Peyer's patch (tissue), 4 donors: Measurements from ENCODE around the gene RABGAP1. TPM values are rescaled to one million over a fixed set of nuclear protein-coding genes. Genes with fewer than 3 reads are reported as not detected.
A peak's percentile ranks its signal among the peaks of the same experiment; 100 is the strongest.

ENCODE experiments used
- DNase-seq, 3 donors: peaks; one replicate each; pipeline ENCODE4 v3.0.0-alpha.2; 2017 to 2019
- H3K27ac ChIP-seq, 4 donors: fragments of 200-600 bp; sonication (generic); one replicate each; pipeline ENCODE4 v1.5.1; 2016 to 2019
- H3K27me3 ChIP-seq, 2 donors: fragments of 200-600 bp; sonication (generic); one replicate each; pipeline ENCODE4 v1.5.1; 2019
- H3K36me3 ChIP-seq, 3 donors: fragments of 200-600 bp; sonication (generic); one replicate each; pipeline ENCODE4 v1.5.1; 2016 to 2019
- H3K4me1 ChIP-seq, 4 donors: fragments of 200-600 bp; sonication (generic); one replicate each; pipeline ENCODE4 v1.5.1; 2016 to 2019
- H3K4me3 ChIP-seq, 4 donors: fragments of 200-600 bp; sonication (generic); 1 replicate in 3 of 4; 2 replicates in 1 of 4; pipeline ENCODE4 v1.5.1; 2016 to 2019; ENCODE audit warnings: mild to moderate bottlenecking in 1 of 4
- H3K9me3 ChIP-seq, 4 donors: fragments of 200-600 bp; sonication (generic); one replicate each; pipeline ENCODE4 v1.5.1; 2016 to 2019; ENCODE audit warnings: mild to moderate bottlenecking in 1 of 4
- POLR2A ChIP-seq, 2 donors: fragments of 450-650 bp; IDR thresholded peaks; one replicate each; pipeline ENCODE4 v1.5.1; 2017; ENCODE audit warnings: antibody characterized with exemption in 2 of 2, mild to moderate bottlenecking in 2 of 2, moderate library complexity in 2 of 2
- total RNA-seq, 4 donors: library from RNA; depleted of rRNA; stranded (reverse); fragments of >200 nt; gene quantifications; one replicate each; pipeline ENCODE4 v1.1.0, GENCODE V29; 2016
- TF ChIP-seq, protein P1 (sequence below), 6 experiments: fragments of 450-650 bp in 4 of 6; fragments of 200-600 bp in 2 of 6; sonication (generic) in 1 of 6; IDR thresholded peaks; one replicate each; pipeline ENCODE4 v1.5.1; 2017 to 2019; ENCODE audit warnings: antibody characterized with exemption in 6 of 6, mild to moderate bottlenecking in 3 of 6, moderate library complexity in 1 of 6

Gene RABGAP1
- total RNA-seq, 4 donors from 2014 or later = 45.0 to 92.4 (median 49.7) TPM

DNA sequence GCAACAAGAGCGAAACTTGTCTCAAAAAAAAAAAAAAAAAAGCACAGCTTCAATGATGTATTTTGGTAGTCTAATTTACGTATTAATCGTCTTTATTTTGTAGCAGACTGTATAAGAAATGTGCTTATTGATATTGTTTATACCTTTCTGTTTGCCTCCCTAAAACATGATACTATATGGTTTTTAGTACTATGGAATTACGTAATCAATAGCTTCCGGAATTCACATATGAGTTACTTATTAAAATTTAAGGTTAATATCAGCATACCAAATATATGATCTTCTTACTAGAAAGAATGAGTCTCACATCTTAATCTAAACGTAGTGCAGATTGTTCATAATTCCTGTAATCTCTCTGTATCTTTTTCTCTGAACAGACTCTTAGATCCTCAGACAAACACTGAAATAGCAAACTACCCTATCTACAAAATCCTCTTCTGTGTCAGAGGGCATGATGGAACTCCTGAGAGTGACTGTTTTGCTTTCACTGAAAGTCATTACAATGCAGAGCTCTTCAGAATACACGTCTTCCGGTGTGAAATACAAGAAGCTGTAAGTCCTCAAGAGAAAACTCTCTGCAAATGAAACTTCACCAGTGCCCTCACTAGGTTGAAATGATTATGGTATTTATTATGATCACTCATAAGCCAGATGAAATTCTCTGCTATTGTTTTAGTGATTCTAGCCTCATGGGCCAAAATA, 48.3 kb downstream of the RABGAP1 start:
- no peak overlapping the region for H3K27ac ChIP-seq
- no peak overlapping the region for H3K4me3 ChIP-seq
- no peaks in the 10 kb centered on the region for H3K27me3 ChIP-seq
- H3K9me3 ChIP-seq = no peaks in the 10 kb centered on the region
- DNase-seq = no peak
- H3K36me3 ChIP-seq = peaks cover 0 to 50% (median 0%) of the 10 kb centered on the region in 3 donors
- no peaks in the 10 kb centered on the region for H3K4me1 ChIP-seq
- no peak for TF ChIP-seq POLR2A (IDR thresholded peaks at IDR 0.05)
- TF ChIP-seq, protein P1, sequence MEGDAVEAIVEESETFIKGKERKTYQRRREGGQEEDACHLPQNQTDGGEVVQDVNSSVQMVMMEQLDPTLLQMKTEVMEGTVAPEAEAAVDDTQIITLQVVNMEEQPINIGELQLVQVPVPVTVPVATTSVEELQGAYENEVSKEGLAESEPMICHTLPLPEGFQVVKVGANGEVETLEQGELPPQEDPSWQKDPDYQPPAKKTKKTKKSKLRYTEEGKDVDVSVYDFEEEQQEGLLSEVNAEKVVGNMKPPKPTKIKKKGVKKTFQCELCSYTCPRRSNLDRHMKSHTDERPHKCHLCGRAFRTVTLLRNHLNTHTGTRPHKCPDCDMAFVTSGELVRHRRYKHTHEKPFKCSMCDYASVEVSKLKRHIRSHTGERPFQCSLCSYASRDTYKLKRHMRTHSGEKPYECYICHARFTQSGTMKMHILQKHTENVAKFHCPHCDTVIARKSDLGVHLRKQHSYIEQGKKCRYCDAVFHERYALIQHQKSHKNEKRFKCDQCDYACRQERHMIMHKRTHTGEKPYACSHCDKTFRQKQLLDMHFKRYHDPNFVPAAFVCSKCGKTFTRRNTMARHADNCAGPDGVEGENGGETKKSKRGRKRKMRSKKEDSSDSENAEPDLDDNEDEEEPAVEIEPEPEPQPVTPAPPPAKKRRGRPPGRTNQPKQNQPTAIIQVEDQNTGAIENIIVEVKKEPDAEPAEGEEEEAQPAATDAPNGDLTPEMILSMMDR (IDR thresholded peaks at IDR 0.05) = no peak

DNA sequence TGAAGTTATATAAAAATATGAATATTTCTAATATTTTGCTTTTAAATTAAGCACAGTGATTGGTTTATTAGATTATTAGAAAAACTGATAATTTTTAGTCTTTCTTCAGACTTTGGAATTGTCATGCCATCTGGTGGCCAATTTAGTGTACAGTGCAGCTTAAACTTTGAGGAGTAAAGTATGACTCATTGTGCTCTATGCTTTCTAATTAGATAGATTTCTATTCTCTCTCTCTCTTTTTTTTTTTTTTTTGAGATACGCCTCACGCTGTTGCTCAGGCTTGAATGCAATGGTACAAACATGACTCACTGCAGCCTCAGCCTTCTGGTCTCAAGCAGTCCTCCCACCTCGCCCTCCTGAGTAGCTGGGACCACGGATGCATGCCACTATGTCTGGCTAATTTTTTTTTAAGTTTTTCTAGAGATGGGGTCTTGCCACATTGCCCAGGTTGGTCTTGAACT, 50.6 kb downstream of the RABGAP1 start:
- TF ChIP-seq, protein P1 (IDR thresholded peaks at IDR 0.05) = peak; percentile 47 to 76 (median 73)
- TF ChIP-seq POLR2A (IDR thresholded peaks at IDR 0.05) = no peak
- Histone ChIP-seq H3K27ac (no peak overlapping the region), H3K36me3 (peaks cover 0 to 34% (median 0%) of the 10 kb centered on the region in 3 donors), H3K27me3 (no peaks in the 10 kb centered on the region), H3K9me3 (no peaks in the 10 kb centered on the region), H3K4me1 (no peaks in the 10 kb centered on the region), H3K4me3 (no peak overlapping the region)
- DNase-seq = no peak

DNA sequence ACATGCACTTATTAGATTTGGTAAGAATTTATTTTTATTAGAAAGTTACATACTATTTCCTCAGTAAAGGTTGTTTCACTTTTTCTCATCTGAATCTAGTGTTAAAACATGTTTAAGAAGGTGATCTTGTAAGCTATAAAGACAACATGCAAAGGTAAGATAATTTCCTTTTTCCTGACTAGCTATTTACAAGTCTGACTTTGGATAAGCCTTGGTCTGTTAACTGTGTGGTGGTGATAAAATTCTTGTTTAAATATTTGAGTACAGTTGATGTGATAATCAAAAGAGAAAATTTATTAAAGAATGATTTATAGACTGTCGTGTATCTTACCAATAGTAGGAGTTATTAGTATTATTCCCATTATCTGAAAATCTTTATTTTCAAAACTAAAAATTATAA, 55.8 kb downstream of the RABGAP1 start:
- peaks cover 0 to 51% (median 0%) of the 10 kb centered on the region in 3 donors for H3K36me3 ChIP-seq
- TF ChIP-seq POLR2A (IDR thresholded peaks at IDR 0.05) = no peak
- TF ChIP-seq, protein P1 (IDR thresholded peaks at IDR 0.05) = no peak

DNA sequence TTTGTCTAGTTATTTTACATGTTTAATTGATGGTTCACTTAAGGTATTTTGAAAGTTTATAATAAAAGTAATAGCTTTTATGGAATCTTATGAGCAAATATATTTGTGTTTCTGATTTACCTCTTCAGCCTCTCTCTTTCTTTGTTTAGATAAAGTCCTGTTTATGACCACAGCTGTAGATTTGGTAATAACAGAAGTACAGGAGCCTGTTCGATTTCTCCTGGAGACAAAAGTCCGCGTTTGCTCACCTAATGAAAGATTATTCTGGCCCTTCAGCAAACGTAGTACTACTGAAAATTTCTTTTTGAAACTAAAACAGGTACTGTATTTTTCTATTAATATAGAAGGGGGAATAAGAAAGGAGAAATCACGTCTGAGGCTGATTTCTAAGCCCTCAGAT, 57.6 kb downstream of the RABGAP1 start:
- Histone ChIP-seq H3K36me3 (peaks cover 0 to 46% (median 0%) of the 10 kb centered on the region in 3 donors), H3K9me3 (no peaks in the 10 kb centered on the region), H3K27me3 (no peaks in the 10 kb centered on the region), H3K4me1 (no peaks in the 10 kb centered on the region), H3K4me3 (no peak overlapping the region), H3K27ac (no peak overlapping the region)
- TF ChIP-seq POLR2A (IDR thresholded peaks at IDR 0.05) = no peak
- TF ChIP-seq, protein P1 (IDR thresholded peaks at IDR 0.05) = no peak
- DNase-seq = no peak

More for the DNA sequence above, 55.8 kb downstream of the RABGAP1 start:
- Histone ChIP-seq H3K27me3 (no peaks in the 10 kb centered on the region), H3K4me1 (no peaks in the 10 kb centered on the region), H3K27ac (no peak overlapping the region), H3K4me3 (no peak overlapping the region), H3K9me3 (no peaks in the 10 kb centered on the region)
- no peak for DNase-seq

DNA sequence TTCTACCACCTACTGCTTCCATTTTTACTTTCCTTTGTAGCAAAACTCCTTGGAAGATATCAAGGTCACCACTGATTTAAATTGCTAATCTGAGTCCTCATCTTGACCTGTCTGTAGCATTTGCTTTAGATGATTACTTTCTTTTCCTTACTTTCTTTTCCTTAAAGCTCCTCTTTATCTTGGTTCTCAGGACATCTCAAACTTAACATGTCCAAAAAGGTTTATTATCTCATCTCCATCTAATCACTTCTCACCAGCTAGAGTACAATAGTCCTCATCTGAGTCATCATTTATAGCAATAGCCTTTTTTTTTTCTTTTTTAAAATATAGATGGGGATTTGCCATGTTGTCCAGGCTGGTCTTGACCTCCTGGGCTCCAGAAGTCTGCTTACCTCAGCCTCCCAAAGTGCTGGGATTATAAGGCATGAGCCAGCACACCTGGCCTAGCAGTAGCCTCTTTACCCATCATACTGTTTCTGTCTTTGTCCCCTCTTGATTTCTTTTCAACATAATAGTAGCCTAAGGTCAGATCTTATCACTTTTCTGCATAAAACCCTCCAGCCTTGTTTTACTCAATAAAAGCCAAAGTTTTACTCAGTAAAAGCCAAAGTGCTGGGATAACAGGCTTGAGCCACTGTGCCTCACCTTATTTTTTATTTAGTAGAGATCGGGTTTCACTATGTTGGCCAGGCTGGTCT, 59.7 kb downstream of the RABGAP1 start:
- no peak for TF ChIP-seq POLR2A (IDR thresholded peaks at IDR 0.05)
- TF ChIP-seq, protein P1 (IDR thresholded peaks at IDR 0.05) = no peak
- H3K27me3 ChIP-seq = no peaks in the 10 kb centered on the region
- no peaks in the 10 kb centered on the region for H3K4me1 ChIP-seq
- peaks cover 0 to 42% (median 0%) of the 10 kb centered on the region in 3 donors for H3K36me3 ChIP-seq
- no peak overlapping the region for H3K27ac ChIP-seq
- DNase-seq = no peak
- no peak overlapping the region for H3K4me3 ChIP-seq
- no peaks in the 10 kb centered on the region for H3K9me3 ChIP-seq
